GM19395 (cell line): ENCODE measurements around the gene GRK6.
"Not testable (repeated sequence)": the region's sequence is repeated elsewhere in the genome, so short reads cannot be mapped to it uniquely, and the experiment has no call there.

Experiments used
- ATAC-seq: cut with Tn5 transposase; IDR thresholded peaks from one replicate; pipeline ENCODE4 v1.9.1; 2021; ENCODE audit warnings: mild to moderate bottlenecking, moderate library complexity; ENCODE audit not compliant: unreplicated experiment

GRK6 gene

DNA sequence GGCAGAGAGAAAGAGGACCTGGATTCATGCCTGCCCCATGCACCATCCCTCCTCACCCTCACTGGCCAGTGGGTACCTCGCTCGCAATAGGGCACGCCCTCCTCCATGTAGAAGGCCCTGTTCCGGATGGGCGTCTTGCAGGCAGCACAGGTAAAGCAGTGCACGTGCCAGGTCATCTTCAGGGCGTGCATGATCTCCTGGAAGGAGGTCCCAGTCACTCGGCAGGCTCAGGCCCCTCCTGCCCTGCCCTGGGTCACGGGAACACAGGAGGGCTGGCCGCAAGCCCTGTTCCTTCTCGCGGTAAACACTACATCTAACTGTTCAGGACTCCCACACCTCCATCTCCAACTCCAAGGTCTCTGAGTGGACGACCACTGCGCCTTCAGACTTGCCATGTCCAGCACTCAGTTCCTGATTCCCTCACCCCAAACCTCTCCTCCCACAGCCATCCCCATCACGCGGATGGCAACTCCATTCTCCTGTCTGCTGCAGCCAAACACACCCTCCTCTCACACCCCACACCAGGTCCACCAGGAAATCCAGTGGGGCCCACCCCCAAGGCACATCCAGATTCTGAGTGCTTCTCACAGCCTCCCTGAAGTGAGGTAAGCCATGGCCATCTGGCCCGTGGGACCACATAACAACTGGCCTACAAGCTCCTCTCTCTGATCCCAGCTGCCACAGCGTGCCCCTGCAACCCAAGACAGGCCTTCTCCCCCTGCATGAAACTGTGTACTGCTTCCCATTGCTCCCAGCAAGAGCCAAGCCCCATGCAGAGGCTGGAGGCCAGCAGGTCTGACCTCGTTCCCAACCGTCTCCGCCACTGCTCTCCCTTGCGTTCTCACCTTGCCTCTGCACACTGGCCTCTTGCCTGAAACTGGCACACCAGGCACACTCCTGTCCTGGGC, 57.8 kb downstream of the GRK6 start:
- ATAC-seq = no peak

DNA sequence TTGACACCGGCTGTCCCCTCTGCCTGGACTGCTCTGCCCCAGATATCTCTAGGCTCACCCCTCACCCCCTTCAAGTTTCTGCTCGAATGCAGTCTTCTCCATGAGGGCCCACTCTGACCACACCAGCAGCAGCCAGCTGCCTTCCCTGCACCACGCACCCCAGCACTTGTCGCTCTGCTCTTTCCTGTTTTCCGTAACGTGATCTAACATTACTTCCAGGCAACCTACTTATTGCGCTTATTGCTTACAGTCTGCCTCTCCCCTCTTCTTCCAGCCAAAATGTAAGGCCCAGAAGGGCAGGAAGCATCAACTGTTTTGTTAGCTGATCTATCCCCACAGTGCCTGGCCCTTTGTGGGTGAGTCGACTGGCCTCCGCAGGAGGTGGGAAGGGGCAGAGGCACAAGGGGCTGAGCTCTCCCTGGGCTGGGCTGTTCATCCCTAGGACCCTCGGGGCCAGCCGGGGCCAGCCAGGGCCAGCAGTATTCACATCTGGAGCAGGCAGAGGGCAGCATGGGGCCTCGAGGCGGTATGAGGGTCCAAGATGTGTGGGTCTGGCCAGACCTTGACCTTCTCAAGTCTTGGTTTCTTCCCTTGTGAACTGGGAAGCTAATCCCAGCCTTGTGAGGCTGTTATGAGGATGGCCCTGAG, 58.5 kb downstream of the GRK6 start:
- no peak for ATAC-seq

DNA sequence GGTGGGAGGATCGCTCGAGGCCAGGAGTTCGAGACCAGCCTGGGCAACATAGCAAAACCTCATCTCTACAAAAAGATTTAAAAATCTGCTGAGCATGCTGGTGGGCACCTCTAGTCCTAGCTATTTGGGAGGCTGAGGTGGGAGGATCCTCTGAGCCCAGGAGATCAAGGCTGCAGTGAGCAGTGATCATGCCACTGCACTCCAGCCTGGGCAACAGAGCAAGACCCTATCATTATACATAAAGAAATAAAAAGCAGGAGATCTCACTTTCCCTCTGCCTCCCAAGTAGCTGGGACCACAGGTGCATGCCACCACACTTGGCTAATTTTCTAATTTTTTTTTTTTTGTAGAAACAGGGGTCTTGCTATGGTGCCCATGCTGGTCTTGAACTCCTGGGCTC, 59.3 kb downstream of the GRK6 start:
- not testable (repeated sequence) for ATAC-seq

DNA sequence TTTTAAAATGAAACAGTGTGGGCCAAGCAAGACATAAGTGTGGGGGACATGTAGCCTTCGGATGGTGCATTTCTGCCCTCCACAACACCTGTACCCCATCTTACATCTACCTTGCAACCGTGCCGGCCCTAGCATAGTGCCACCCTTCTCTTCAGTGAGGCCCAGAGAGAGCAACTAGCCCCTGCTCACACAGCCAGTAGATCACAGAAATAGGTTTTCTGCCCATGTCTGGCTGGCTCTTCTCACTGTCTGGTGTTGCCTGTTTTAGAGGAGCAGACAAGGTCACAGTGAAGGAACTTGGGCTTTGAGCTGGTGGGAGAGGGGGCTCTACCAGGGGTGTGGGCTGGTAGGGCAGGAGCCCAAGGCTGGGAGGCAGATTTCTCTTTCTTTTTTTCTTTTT, 59.8 kb downstream of the GRK6 start:
- ATAC-seq = no peak

DNA sequence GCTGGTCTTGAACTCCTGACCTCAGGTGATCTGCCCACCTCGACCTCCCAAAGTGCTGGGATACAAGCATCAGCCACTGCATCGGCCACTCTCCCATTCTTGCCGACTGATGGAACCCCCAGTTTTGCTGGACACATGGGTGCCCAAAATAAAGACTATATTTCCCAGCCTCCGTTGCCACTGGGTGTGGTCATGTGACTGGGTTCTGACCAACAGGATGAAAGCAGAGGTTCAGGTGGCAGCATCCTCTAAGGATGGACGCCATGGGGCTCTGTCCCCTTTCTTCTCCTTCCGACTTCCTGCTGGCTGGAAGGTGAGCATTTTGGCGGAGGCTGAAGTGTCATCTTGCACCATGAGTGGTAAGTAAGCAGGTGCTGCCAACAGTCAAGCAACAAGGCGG, 60.7 kb downstream of the GRK6 start:
- no peak for ATAC-seq

DNA sequence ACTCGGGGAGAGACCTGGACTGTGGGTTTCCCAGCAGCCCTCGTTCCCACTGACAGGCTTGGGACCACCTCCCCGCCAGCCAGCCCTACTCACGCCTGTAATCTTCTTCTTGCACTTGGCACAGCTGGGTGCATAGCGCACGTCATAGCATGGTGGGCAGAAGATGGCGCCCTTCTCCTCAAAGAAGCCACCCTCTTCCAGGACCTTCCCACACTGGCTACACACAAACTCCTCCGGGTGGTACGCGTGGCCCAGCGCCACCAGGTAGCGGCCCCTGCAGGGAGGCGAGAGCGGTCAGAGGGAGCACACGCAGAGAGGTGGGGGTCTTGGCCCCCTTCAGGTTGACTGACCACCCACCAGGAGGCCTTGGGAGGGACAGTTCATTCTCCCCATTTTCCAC, 61.5 kb downstream of the GRK6 start:
- ATAC-seq = no peak

DNA sequence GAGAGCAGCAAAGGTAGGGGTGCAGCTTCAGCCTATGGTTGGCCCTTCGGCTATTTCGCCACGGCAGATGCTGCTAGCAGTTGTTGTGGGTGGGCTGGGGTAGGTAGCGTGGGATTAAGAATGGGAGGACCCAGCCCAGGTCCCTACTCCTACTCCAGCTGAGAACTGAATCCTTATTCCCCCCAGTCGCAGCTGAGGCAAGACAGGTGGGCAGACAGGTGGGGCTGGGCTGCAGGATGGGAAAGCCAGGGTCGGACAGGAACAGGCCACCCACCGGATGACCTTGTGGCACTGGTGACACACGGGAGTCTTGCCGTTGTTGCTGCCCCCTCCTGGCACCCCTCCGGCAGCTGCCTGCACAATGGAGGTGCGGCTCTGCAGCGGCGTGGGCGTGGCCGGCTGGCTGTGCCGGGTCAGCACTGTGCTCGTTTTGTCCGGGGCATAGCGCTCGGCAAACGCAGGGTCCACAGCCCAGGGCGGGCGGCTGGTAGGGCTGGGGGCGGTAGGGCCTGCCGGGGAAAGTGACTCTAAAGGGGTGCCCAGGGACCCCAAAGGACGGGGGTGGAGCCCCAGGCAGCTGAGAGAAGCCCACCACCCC, 62.7 kb downstream of the GRK6 start:
- no peak for ATAC-seq

DNA sequence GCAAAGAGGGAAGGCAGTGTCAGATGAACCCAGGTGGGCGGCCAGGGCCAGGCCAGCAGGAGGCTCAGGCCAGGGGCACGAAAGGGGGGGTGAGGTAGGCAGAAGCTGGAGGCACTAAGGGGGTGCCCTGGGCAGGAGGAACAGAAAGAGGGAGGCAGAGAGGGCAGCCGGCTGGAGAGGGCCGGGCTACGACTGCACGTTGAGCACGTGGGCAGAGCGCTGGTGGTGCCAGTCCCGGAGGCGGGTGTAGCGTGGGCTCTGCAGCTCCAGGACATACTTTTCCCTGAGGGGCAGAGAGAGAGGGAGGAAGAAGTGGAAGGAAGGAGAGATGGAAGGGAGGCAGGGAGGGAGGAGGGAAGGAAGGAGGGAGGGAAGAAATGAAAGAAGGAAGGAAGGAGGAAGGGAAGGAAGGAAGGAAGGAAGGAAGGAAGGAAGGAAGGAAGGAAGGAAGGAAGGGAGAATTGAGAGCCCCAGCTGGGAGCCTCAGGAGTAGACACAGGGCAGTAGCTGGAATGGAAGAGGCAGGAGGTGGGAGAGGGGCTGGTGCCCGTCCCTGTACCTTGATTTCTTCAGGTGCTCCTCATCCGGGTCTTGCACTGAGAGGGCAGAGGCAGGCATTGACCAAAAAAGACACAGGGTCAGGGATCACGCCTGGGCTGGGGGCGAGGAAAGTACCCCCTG, 64.0 kb downstream of the GRK6 start:
- no peak for ATAC-seq

DNA sequence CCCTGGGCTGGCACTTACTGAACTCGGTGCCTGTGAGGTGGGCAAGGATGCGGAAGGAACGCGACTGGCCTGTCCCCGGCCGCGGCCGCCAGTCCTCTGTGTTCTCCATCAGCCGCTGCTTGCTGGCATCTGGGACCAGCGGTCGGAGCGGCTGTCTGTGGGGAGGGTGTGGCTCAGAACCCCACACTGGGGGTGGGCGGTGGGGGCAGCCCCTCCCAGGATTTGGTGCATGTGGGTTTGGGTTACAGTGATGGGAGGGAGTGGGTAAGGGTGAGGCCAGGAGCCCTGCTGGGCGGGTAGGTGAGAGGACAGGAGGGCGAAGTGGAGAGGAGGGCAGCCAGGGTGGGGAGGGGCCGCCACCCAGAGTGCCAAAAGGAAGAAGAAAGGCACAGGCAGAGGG, 64.5 kb downstream of the GRK6 start:
- ATAC-seq = no peak

DNA sequence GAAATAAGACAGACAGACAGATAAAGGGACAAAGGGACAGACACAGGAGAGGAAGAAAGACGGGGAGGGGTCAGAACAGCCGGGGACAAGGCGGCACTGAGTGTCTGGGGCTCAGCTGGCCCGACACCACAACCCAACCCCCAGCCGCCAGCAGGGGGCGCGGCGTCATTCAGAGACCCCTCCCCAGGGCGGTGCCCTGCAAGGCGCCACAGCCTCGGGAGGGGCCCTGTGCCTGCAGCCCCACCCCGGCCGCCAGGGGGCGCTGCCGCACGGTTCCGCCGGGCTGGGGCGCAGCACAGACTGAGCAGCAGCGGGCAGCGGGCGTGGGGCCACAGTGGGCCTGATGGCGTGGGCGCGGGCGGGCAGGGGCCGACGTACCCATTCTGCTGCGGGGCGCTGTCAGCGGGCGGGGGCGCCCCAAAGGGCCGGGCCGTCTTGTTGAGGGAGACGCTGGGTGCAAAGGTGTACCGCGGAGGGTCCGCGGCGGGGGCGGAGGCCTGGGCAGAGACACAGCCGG, 65.0 kb downstream of the GRK6 start:
- ATAC-seq = no peak

DNA sequence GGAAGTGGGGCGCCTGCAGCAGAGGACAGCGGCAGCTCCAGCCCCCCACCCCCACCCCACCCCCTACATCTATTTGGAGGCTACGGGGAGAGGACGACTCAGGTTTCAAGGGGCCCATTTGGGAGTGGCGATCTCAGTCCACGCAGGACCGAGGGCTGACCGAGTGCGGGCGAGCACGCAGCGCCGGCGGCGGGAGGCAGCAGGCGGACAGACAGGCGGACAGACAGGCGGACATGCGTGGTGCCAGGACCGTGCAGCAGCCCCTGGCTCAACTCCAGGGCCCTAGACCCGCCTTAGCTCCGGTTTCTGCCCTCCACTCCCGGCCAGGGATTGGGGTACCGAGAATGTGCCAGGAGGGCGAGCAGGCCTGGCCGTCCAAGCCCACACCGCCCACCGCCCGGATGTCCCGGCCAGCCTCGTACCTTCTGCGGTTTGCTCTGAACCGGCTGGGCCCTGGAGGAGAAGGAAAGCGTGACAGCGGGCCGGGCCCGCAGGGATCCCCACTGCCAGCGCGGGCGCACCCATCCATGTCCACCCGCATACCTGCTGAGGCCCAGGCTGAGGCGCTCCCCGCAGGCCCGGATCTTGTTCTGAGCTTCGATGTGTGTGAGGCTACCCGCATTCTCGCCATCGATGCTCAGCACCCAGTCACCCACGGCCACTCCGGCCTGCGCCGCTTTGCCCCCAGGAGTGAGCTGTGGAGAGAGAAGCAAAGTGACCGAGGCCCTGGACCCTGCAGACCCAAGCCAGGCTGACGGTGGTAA, 65.7 kb downstream of the GRK6 start:
- ATAC-seq = no peak
